Fibroblast of lung (primary cell): ENCODE measurements around the gene RASSF8.

Experiments
- CTCF ChIP-seq, 2 donors: IDR thresholded peaks in 1 of 2; conservative IDR thresholded peaks in 1 of 2; 1 replicate in 1 of 2; 2 replicates in 1 of 2; pipeline ENCODE4 v1.5.1; 2011 to 2012; ENCODE audit warnings: low read length in 2 of 2, control low read depth in 1 of 2, inconsistent platforms in 1 of 2, low read depth in 1 of 2, mild to moderate bottlenecking in 1 of 2
- EZH2 ChIP-seq: IDR thresholded peaks from 2 replicates; pipeline ENCODE4 v1.5.1; 2012; ENCODE audit warnings: low read length, control low read depth, mild to moderate bottlenecking; ENCODE audit errors: missing control alignments

GRCh38 chr12:26017484-26018211, 59.2 kb downstream of the RASSF8 start:
- TF ChIP-seq CTCF (conservative IDR thresholded peaks at IDR 0.05 in 1 of 2, IDR thresholded peaks at IDR 0.05 in 1 of 2; ENCODE audit: low read depth in 1 of 2, low read length in 2 of 2): peak; percentile 55 to 73
- TF ChIP-seq EZH2: no peak
